Osteocyte (in vitro differentiated cells): ENCODE data around the gene TET3. TPM values are rescaled to one million over a fixed set of nuclear protein-coding genes. Genes with fewer than 3 reads are reported as not detected.

Experiments
- DNase-seq: peaks from one replicate; pipeline ENCODE4 v3.0.0; 2021; ENCODE audit warnings: mixed read lengths; ENCODE audit not compliant: unreplicated experiment; ENCODE audit errors: extremely low spot score
- H3K27ac Mint-ChIP-seq: one replicate; pipeline ENCODE4 v1.8.0; 2021; ENCODE audit warnings: mild to moderate bottlenecking, mixed read lengths; ENCODE audit not compliant: unreplicated experiment
- H3K27me3 Mint-ChIP-seq: one replicate; pipeline ENCODE4 v1.8.0; 2021; ENCODE audit warnings: mixed read lengths; ENCODE audit not compliant: unreplicated experiment
- H3K36me3 Mint-ChIP-seq: one replicate; pipeline ENCODE4 v1.8.0; 2021; ENCODE audit warnings: mixed read lengths; ENCODE audit not compliant: unreplicated experiment
- H3K4me1 Mint-ChIP-seq: one replicate; pipeline ENCODE4 v1.8.0; 2021; ENCODE audit warnings: mixed read lengths; ENCODE audit not compliant: unreplicated experiment
- H3K4me3 Mint-ChIP-seq: one replicate; pipeline ENCODE4 v1.8.0; 2021; ENCODE audit warnings: mild to moderate bottlenecking, moderate library complexity, mixed read lengths; ENCODE audit not compliant: unreplicated experiment
- H3K9me3 Mint-ChIP-seq: one replicate; pipeline ENCODE4 v1.8.0; 2021; ENCODE audit warnings: mixed read lengths; ENCODE audit not compliant: unreplicated experiment
- long read RNA-seq: library from polyadenylated mRNA; unstranded; transcript quantifications from one replicate; pipeline ENCODE4 v2.0.0, GENCODE V29; 2021
- total RNA-seq: library from RNA; stranded (reverse); gene quantifications from 2 replicates; pipeline ENCODE4 v1.2.1, GENCODE V29; 2021
- TF ChIP-seq, protein P1 (sequence below): fragments of 200-600 bp; sonication (generic); IDR thresholded peaks from 2 replicates; pipeline ENCODE4 v1.5.0; 2021; ENCODE audit warnings: antibody characterized with exemption, mild to moderate bottlenecking, moderate library complexity

Gene TET3
- 26.5 and 27.5 TPM in 2 replicates for total RNA-seq
- long read RNA-seq, partial matches to known transcripts, result 0 of 14 reads
- long read RNA-seq, other reads (novel, unspliced or antisense), result 14 of 14 reads

DNA sequence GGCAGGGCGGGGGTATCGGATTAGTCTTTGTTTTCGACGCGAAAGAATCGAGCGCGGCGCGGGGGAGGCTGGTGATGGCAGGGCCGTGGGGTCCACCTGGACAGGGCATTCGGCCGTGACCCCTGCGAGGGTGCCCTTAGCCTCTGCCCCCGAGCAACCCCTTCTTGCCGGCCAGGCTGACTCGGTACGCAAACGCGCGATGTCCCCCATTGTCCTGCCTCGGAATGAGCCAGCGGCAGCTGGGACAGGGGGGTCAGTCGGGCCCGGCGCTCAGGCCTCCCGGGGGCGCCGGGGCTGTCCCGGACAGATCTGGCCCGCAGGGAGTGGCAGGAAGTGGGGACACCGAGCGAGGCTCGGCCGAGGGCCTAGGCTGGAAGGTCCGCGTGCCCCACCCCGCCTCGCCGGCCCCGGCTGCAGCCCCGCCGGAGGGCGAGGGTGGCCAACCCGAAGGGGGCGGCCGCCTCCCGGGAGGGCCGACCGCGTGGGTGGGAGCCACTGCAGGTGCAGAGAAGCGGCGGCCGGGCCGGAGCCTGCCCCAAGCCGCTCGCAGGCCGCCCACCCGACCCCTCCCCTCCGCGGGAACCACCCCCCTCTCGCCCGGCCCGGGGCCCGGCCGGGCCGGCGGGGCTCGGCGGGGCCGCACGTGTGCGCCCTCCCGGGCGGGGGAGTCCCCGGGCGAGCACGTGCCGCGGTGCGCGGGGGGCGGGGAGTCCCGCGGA lies at the start of gene TET3:
Gene TET3 (plus strand): TSS at position 708 of the 719 bp plus-strand sequence. CDS start 1,494 bp downstream, outside the sequence.
- Mint-ChIP-seq H3K9me3 (no peaks in the 10 kb centered on the region), H3K4me1 (peaks cover 59% of the 10 kb centered on the region), H3K36me3 (peaks cover 15% of the 10 kb centered on the region), H3K27me3 (peaks cover 6% of the 10 kb centered on the region), H3K27ac (peak within 1 kb of the TSS; percentile 68), H3K4me3 (peak within 1 kb of the TSS; percentile 75)
- DNase-seq, result no peak
- TF ChIP-seq, protein P1, sequence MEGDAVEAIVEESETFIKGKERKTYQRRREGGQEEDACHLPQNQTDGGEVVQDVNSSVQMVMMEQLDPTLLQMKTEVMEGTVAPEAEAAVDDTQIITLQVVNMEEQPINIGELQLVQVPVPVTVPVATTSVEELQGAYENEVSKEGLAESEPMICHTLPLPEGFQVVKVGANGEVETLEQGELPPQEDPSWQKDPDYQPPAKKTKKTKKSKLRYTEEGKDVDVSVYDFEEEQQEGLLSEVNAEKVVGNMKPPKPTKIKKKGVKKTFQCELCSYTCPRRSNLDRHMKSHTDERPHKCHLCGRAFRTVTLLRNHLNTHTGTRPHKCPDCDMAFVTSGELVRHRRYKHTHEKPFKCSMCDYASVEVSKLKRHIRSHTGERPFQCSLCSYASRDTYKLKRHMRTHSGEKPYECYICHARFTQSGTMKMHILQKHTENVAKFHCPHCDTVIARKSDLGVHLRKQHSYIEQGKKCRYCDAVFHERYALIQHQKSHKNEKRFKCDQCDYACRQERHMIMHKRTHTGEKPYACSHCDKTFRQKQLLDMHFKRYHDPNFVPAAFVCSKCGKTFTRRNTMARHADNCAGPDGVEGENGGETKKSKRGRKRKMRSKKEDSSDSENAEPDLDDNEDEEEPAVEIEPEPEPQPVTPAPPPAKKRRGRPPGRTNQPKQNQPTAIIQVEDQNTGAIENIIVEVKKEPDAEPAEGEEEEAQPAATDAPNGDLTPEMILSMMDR, result no peak

DNA sequence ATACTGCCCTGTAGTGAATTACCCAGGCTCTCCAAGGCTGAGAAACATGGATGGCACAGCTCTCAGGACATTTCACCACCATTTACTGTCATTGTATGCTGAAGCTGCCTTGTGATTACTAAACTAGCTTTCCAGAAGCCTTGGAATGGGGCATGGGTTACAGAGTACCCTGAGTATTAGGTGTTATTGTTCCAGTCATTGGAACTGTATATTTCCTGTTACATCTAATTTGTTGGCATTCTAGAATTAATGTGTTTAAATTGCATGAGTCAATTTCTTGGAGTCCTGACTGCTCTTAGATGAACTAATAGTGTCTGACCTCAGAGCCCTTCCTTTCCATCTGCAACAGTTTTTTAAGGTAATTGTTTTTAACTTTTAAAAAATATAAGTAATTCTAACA lies 49.1 kb upstream of the TET3 start:
- H3K4me3 Mint-ChIP-seq, result no peak overlapping the region
- peaks cover 35% of the 10 kb centered on the region for H3K4me1 Mint-ChIP-seq
- H3K27me3 Mint-ChIP-seq, result no peaks in the 10 kb centered on the region

DNA sequence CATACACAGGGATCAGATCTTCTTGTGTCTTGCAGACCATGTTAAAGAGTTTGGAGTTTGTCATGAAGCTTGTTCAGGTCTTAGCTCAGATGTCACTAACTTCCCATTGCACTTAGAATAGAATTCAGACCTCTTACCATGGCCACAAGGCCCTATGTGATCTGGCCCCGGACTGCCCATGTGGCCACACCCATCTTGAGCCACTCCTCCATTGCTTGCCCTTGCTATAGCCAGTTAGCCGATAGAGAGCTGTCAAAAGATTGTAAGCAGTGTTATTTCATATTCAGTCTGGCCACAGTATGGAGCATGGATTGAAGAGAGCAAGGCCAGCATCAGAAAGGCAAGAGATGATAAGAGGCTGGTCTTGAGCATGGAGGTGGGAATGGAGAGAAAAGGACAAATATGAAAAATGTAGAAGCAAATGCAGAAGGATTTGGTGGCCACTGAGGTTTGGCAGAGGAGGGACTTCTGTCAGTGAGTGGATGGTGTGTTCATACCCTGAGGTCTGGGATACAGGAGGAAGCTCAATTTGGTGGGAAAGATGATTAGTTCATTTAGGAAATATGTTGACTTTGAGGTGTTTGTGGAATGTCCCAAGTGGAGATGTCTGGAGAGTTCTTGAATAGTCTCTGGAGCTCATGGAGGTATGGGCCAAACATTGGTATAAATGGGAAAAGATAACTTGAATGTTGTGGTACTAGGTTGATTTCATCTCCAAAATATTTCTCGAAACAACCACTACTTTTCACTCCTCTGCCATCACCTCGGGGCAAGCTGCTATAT lies 47.4 kb upstream of the TET3 start:
- H3K27ac Mint-ChIP-seq, result no peak overlapping the region
- peaks cover 15% of the 10 kb centered on the region for H3K36me3 Mint-ChIP-seq
- no peaks in the 10 kb centered on the region for H3K9me3 Mint-ChIP-seq
- H3K4me1 Mint-ChIP-seq, result peaks cover 24% of the 10 kb centered on the region
- no peak for DNase-seq
- TF ChIP-seq, protein P1, result no peak
- H3K27me3 Mint-ChIP-seq, result no peaks in the 10 kb centered on the region
- no peak overlapping the region for H3K4me3 Mint-ChIP-seq

More for the DNA sequence above, 49.1 kb upstream of the TET3 start:
- no peaks in the 10 kb centered on the region for H3K9me3 Mint-ChIP-seq
- no peak overlapping the region for H3K27ac Mint-ChIP-seq
- DNase-seq, result no peak
- TF ChIP-seq, protein P1, result no peak
- H3K36me3 Mint-ChIP-seq, result peaks cover 13% of the 10 kb centered on the region

DNA sequence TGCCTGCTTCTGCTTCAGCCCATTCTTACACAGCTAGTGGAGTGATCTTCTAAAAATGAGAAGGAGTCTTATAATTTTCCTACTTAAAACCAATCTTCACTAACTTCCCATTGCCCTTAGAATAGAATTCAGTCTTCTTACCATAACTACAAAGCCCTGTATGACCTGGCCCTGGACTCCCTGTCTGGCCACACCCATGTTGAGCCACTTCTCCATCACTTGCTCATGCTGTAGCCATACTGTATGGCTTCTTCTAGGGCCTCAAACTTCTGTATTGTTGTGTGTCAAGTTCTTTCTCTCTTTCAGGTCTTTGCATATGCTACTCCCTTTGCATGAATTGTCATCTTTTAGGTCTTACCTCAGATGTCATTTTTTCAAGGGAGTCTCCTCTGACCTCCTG lies 46.8 kb upstream of the TET3 start:
- H3K27ac Mint-ChIP-seq, result no peak overlapping the region
- DNase-seq, result no peak
- peaks cover 23% of the 10 kb centered on the region for H3K4me1 Mint-ChIP-seq

More for the DNA sequence above, 46.8 kb upstream of the TET3 start:
- TF ChIP-seq, protein P1, result no peak
- H3K4me3 Mint-ChIP-seq, result no peak overlapping the region
- H3K27me3 Mint-ChIP-seq, result no peaks in the 10 kb centered on the region
- no peaks in the 10 kb centered on the region for H3K9me3 Mint-ChIP-seq
- peaks cover 15% of the 10 kb centered on the region for H3K36me3 Mint-ChIP-seq
